Osteoblast (primary cell): Measurements from ENCODE around the gene AP3B2. TPM values are rescaled to one million over a fixed set of nuclear protein-coding genes. Genes with fewer than 3 reads are reported as not detected.

Experiments used
- DNase-seq: peaks from one replicate; pipeline ENCODE4 v3.0.0; 2011; ENCODE audit warnings: low spot score, mixed read lengths; ENCODE audit not compliant: insufficient read length; ENCODE audit errors: missing footprints
- H2AFZ ChIP-seq: 2 replicates; pipeline ENCODE4 v1.6.0; 2011; ENCODE audit warnings: mild to moderate bottlenecking, low read length
- H3K27ac ChIP-seq: 2 replicates; pipeline ENCODE4 v1.5.1; 2011; ENCODE audit warnings: mild to moderate bottlenecking, low read depth, low read length, moderate library complexity
- H3K27me3 ChIP-seq: 2 replicates; pipeline ENCODE4 v1.6.0; 2012; ENCODE audit warnings: mild to moderate bottlenecking, control low read depth, inconsistent platforms, low read length, moderate library complexity; ENCODE audit not compliant: insufficient read depth
- H3K36me3 ChIP-seq: 2 replicates; pipeline ENCODE4 v1.5.1; 2011; ENCODE audit warnings: mild to moderate bottlenecking, low read length, control low read depth, moderate library complexity; ENCODE audit not compliant: insufficient read depth
- H3K4me1 ChIP-seq: 2 replicates; pipeline ENCODE4 v1.5.1; 2011; ENCODE audit warnings: mild to moderate bottlenecking, low read length, control low read depth, moderate library complexity; ENCODE audit not compliant: insufficient read depth
- H3K4me2 ChIP-seq: 2 replicates; pipeline ENCODE4 v1.6.0; 2011; ENCODE audit warnings: mild to moderate bottlenecking, low read length; ENCODE audit not compliant: insufficient read depth
- H3K4me3 ChIP-seq: fragments of 200-600 bp; sonication (generic); 3 replicates; pipeline ENCODE4 v1.5.1; 2012; ENCODE audit warnings: mild to moderate bottlenecking, low read length, inconsistent platforms; ENCODE audit not compliant: insufficient read depth
- H3K79me2 ChIP-seq: 2 replicates; pipeline ENCODE4 v1.6.0; 2012; ENCODE audit warnings: mild to moderate bottlenecking, low read length, control low read depth, inconsistent platforms; ENCODE audit not compliant: insufficient read depth
- H3K9me3 ChIP-seq: 2 replicates; pipeline ENCODE4 v1.5.1; 2011; ENCODE audit warnings: low read depth, low read length, control low read depth
- H4K20me1 ChIP-seq: 2 replicates; pipeline ENCODE4 v1.6.0; 2012; ENCODE audit warnings: mild to moderate bottlenecking, low read length, control low read depth; ENCODE audit not compliant: insufficient read depth
- CTCF ChIP-seq: IDR thresholded peaks from 2 replicates; pipeline ENCODE4 v1.5.1; 2011; ENCODE audit warnings: mild to moderate bottlenecking, low read depth, low read length, moderate library complexity; ENCODE audit errors: extremely low read depth
- total RNA-seq: library from RNA; depleted of rRNA; stranded (reverse); fragments of >200 nt; gene quantifications from 2 replicates; pipeline ENCODE4 v1.2.3, GENCODE V29; 2012

The AP3B2 gene
- total RNA-seq, 1 donor, result 0.36 TPM

GRCh38 chr15:82689147-82689546 is 20.5 kb downstream of the AP3B2 start:
- no peaks in the 10 kb centered on the region for H4K20me1 ChIP-seq
- H3K4me2 ChIP-seq, result no peak overlapping the region
- peak; percentile 66 for DNase-seq
- H3K36me3 ChIP-seq, result no peaks in the 10 kb centered on the region
- H3K4me1 ChIP-seq, result no peaks in the 10 kb centered on the region
- H3K79me2 ChIP-seq, result no peaks in the 10 kb centered on the region
- H3K4me3 ChIP-seq, result no peak overlapping the region
- H3K27ac ChIP-seq, result no peak overlapping the region
- H3K27me3 ChIP-seq, result no peaks in the 10 kb centered on the region
- H3K9me3 ChIP-seq, result no peaks in the 10 kb centered on the region
- no peak for TF ChIP-seq CTCF
- H2AFZ ChIP-seq, result no peak overlapping the region

- no peaks in the 10 kb centered on the region for H3K36me3 ChIP-seq
- H3K4me2 ChIP-seq, result no peak overlapping the region
- H4K20me1 ChIP-seq, result no peaks in the 10 kb centered on the region
- no peak overlapping the region for H2AFZ ChIP-seq
- no peaks in the 10 kb centered on the region for H3K79me2 ChIP-seq
- H3K9me3 ChIP-seq, result no peaks in the 10 kb centered on the region
- DNase-seq, result peak; percentile 58
- H3K27ac ChIP-seq, result no peak overlapping the region
- H3K27me3 ChIP-seq, result no peaks in the 10 kb centered on the region
- no peaks in the 10 kb centered on the region for H3K4me1 ChIP-seq
- no peak overlapping the region for H3K4me3 ChIP-seq
- TF ChIP-seq CTCF, result no peak
Observed at GRCh38 chr15:82688691-82689090, 21.0 kb downstream of the AP3B2 start.

GRCh38 chr15:82681371-82681770 is 28.3 kb downstream of the AP3B2 start:
- no peaks in the 10 kb centered on the region for H3K36me3 ChIP-seq
- H2AFZ ChIP-seq, result no peak overlapping the region
- H3K79me2 ChIP-seq, result no peaks in the 10 kb centered on the region
- no peak overlapping the region for H3K4me3 ChIP-seq
- no peaks in the 10 kb centered on the region for H4K20me1 ChIP-seq
- TF ChIP-seq CTCF, result no peak
- no peaks in the 10 kb centered on the region for H3K9me3 ChIP-seq
- peak; percentile 31 for DNase-seq
- no peak overlapping the region for H3K4me2 ChIP-seq
- H3K27me3 ChIP-seq, result peaks cover 16% of the 10 kb centered on the region
- H3K27ac ChIP-seq, result no peak overlapping the region
- no peaks in the 10 kb centered on the region for H3K4me1 ChIP-seq

- Histone ChIP-seq H3K4me2 (no peak overlapping the region), H3K9me3 (no peaks in the 10 kb centered on the region), H3K36me3 (no peaks in the 10 kb centered on the region), H2AFZ (no peak overlapping the region), H3K27ac (no peak overlapping the region), H4K20me1 (no peaks in the 10 kb centered on the region), H3K27me3 (peaks cover 18% of the 10 kb centered on the region), H3K4me1 (no peaks in the 10 kb centered on the region), H3K4me3 (no peak overlapping the region), H3K79me2 (no peaks in the 10 kb centered on the region)
- TF ChIP-seq CTCF, result no peak
- peak; percentile 64 for DNase-seq
Observed at GRCh38 chr15:82680200-82681102, 29.2 kb downstream of the AP3B2 start.
